HG03439 (cell line): ENCODE measurements around the gene ARHGEF12.

Experiments used
- ATAC-seq: cut with Tn5 transposase; IDR thresholded peaks from one replicate; pipeline ENCODE4 v1.9.1; 2021; ENCODE audit warnings: mild to moderate bottlenecking, moderate library complexity; ENCODE audit not compliant: unreplicated experiment

The ARHGEF12 gene

GRCh38 chr11:120420572-120420971 is 84.4 kb downstream of the ARHGEF12 start:
- no peak for ATAC-seq

- ATAC-seq: no peak
These were observed 88.2 kb downstream of the ARHGEF12 start for GRCh38 chr11:120424185-120424969.

DNA sequence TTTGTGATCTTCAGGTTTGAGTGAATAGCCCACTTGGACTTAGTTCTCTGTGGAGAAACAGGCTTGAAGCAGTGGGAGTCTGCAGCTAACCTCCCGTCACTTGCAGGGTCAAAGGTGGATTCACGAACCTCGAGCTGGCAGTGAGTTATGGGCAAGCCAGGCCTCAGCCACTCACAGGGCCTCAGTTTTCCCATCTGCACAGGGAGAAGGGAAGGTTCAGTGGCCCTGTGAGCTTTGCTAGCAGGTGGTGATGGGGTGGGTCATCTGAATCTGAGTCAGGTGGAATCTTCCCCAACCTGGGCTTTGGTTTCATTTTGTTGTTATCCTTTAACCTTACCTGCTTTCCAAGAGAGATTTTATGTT is 88.7 kb downstream of the ARHGEF12 start:
- ATAC-seq: no peak

- no peak for ATAC-seq
These were observed 89.3 kb downstream of the ARHGEF12 start for GRCh38 chr11:120425527-120425926.

DNA sequence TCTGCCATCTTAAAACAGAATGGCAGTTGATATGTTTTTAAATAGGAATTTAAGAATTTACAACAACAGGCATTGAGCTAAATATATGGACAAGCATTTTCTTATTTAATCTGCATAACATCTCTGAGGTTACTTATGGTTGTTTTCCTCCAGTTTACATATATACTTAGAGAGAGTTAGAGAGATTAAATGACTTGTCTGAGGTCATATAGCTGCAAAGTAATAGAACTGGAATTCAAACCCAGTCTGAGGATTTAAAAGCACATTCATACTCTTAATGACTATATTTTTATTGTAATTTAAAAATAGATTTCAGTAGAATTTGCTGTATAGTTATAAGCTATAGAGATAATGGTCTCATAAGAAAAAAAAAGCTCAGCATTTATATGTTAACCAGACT is 93.9 kb downstream of the ARHGEF12 start:
- ATAC-seq: no peak

DNA sequence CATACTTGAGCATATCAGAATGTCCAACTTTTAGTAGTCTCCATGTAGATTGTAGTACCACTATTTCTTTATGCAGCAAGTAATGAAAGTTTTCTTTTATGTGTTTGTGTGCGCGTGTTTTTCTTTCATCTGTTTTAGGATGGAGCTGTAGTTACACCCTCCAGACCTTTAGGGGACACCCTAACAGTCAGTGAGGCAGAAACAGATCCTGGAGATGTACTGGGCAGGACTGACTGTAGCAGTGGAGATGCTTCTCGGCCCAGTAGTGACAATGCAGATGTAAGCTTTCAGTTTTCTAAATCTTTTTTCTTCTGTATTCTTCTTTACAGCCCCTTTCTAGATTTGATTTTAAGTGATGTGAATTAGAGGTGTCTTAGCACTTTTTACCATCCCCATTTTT is 95.4 kb downstream of the ARHGEF12 start:
- no peak for ATAC-seq

DNA sequence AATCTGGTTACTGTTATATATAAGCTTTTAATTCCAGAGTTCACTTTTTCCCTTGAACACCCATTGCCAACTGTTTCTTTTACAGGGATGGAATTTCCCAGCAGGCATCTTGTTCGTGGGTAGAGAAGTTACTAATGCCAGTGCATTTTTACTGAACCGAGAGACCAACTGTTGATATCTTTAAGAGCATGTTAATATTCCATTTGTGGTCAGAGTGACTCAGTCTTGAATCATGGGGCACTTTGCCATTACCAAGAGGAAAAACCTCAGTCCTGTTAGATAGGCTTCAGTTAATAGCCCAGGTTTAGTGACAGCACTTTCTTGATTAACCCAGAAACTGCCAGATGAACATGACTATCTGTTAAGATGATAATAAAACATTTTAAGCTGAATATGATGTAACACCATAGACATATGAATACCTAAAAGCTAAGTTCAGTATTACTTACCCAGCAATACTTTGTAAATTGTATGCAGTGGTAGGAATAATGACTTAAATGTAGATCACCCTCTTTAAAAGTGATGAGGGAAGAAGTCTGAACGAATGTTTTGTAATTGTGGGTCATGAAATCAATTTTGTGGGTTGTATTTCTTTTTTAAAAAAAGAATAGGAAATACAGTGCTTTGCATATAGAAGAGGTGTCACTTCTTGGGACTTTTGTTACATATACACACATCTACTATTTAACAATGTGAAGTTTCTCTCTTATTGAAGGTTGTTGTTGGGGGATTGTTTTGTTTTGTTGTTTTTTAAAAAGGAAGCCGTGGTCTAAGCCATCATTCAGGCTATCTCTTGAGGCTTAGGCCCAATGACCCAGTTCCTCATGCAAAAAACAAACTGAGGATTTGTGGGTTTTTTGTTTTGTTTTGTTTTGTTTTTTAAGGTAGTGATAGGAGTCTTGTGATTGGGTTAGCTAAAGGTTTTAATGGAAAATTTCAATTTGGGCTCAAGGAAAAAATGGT is 96.1 kb downstream of the ARHGEF12 start:
- ATAC-seq: no peak

DNA sequence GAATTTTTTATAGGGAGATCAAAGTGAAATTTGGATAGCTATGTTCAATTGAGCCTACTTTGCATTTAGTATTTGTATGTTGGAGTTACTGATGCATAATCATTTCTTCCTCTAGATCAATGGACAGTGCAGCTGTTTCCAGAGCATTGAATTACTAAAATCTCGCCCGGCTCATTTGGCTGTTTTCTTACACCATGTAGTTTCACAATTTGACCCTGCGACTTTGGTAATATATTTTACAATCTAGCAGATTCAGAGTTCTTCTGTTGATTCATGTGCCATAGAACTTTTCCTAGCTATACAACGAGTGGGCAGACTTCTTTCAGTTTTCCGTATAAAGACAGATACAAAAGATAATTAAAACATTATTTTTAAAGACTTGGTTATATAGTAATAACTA is 105.4 kb downstream of the ARHGEF12 start:
- no peak for ATAC-seq

DNA sequence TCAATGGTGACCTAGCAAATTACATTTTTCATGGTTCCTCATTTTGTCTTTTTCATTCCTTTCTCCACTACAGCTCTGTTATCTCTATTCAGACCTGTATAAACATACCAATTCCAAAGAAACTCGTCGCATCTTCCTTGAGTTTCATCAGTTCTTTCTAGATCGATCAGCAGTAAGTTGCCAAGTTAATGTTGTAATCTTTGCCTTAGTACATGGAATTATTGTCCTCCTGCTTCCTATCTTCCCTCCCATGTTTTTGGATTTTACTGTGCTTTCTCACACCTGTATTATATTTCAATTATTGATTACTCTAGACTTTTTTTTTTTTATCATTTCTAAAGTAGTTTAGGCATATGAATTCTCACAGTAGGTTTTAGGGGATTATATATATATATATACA is 105.8 kb downstream of the ARHGEF12 start:
- no peak for ATAC-seq

GRCh38 chr11:120446802-120447201 is 110.6 kb downstream of the ARHGEF12 start:
- ATAC-seq: no peak

GRCh38 chr11:120448240-120448639 is 112.0 kb downstream of the ARHGEF12 start:
- ATAC-seq: no peak

DNA sequence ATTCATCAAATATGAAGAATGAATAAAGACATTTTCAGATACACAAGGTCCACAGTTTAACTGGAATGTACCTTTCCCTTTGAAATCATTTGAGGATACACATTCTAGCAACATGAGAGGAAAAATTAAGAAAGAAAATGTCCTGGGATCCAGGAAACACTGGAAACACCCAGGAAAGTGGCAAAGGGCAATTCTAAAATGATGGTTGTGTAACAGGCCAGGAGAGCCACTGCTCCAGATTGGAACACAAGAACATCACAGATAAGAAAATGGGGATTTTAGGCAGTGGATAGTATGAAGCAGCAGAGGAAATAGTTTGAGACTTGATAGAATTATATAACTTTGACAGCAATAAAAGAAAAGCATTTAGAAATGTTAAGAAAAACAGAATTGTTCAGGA is 119.3 kb downstream of the ARHGEF12 start:
- no peak for ATAC-seq

DNA sequence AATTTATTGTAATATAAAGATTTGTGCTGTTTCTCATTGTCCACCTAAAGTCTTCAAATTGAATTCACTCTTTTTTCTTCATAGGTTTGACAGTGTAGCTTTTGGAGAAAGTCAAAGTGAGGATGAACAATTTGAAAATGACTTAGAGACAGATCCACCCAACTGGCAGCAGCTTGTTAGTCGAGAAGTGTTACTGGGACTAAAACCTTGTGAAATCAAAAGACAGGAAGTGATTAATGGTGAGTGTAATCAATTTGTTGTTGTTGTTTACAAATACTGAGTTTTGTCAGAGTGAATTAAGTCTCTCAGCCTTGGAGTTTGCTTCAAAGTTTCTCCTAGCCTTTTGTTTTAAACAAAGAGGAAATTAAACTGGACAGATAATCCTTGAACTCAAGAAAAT is 121.8 kb downstream of the ARHGEF12 start:
- no peak for ATAC-seq

DNA sequence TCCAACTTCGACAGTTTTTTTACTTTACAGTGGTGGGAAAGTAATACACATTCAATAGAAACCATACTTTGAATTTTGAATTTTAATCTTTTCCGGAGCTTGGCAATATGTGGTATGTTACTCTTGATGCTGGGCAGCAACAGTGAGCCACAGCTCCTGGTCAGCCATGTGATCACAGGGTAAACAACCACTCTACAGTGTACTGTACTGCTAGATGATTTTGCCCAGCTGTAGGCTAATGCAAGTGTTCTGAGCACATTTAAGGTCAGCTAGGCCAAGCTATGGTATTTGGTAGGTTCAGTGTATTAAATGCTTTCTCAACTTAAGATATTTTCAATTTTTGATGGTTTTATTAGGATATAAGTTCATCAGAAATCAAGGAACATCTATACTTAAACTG is 126.6 kb downstream of the ARHGEF12 start:
- no peak for ATAC-seq

- no peak for ATAC-seq
These were observed 129.8 kb downstream of the ARHGEF12 start for GRCh38 chr11:120465921-120466534.

GRCh38 chr11:120467627-120468026 is 131.4 kb downstream of the ARHGEF12 start:
- ATAC-seq: no peak

DNA sequence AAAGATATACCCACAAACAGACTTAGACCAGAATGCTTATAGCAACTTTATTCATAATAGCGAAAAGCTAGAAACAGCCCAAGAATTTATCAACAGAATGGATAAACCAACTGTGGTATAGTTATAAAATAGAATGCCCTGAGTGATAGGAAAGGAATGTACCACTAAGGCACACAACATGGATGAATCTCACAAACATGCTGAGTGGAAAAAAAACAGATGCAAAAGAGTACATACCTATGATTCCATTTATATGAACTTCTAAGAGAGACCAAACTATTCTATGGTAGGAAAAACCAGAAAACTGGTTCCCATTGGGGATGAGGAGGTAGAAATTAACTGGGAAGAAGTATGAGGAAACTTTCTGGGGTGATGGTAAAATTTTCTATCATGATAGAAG is 134.9 kb downstream of the ARHGEF12 start:
- ATAC-seq: no peak

DNA sequence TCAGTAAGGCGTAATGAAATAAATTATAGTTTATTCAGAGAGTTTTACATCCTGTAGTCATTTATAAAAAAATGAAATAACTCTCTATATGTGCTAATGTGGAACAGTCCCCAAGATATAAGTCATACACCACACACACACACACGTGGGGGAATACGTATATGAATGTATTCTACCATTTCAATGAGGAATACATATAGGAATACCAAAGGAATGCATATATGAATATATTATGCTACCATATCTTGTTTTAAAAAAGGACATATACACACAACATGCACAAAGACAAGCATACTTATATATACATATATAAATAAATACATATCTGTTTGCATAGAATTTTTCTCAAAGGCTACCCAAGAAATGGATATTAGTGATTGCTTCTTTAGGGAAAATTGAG is 135.8 kb downstream of the ARHGEF12 start:
- ATAC-seq: no peak

DNA sequence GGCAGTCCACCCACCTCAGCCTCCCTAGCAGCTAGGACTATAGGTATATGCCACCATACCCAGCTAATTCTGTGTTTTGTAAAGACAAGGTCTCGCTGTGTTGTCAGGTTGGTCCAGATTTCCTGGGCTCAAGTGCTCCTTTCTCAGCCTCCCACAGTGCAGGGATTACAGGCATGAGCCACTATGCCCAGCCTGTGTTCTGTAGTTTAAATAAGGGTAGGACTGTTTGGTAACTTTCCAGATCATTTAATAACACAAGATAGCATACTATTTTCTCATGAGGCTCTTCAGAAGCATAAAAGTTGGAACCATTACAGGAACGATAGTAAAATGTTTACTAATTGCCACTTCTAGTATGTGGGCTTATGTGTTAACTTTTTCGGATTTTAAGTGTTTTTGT is 137.3 kb downstream of the ARHGEF12 start:
- no peak for ATAC-seq

DNA sequence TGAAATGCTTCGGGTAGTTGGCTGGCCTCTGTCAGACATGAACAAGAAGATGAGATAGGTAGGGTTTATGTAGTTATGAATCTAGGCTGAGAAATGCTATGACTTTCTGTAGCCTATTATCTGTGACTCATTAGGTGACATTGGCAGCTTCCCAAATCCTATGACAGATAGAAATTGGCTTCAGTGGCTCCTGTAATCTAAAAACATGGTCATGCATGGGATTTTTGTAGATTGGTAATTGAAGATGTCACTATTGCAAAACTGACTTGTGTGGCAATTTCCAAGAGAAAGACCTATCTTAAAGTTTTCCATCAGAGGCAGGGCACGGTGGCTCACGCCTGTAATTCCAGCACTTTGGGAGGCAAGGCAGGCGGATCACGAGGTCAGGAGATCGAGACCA is 145.9 kb downstream of the ARHGEF12 start:
- ATAC-seq: no peak

DNA sequence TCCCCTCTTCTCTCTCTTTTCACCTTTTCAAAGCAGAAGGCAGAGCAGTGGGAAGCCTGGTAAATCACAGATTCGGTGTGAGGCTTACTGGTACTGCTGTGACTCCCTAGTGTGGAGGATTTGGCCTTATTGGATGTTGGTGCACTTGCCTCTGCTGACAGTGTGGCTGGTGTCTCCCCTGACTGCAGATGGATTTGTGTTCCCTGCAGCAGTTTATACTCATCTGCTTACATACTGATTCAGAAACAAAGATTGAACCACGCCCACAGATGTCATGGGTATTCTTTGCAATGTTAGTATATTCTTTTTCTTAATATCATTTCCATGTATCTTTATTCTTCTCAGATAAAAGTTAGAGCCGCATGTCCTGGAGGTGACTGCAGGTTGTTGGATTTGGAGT is 148.5 kb downstream of the ARHGEF12 start:
- ATAC-seq: no peak

GRCh38 chr11:120486138-120486537 is 149.9 kb downstream of the ARHGEF12 start:
- no peak for ATAC-seq
